Measurements from ENCODE around the gene CDPF1.

Gene CDPF1

DNA sequence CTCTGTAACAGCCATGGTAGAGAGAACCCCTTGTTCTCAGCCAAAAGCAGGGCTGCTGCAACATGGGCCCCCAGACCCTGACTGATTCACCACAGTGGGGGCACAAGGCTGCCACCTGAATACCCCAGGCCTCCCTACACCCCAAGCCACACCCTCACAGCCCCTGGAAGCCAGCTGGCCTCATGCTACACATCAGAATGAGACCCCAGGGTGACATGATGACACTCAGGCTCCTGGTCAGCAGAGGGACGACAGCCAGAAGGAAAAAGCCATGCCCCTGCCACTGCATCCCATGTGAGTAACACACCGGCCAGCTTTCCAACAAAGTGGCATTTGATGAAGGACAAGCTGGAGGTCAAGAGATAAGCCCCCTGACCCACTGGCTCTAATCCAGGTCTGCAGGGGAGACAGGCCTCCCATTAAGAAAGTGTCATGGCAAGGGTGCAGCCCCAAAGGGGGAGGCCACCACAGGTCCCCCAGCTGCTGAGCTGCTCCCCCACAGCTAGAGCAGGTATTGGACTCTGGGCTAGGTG is 2.6 kb downstream of the CDPF1 start:
- H3K9me3 Mint-ChIP-seq, result no peaks in the 10 kb centered on the region
- peaks cover 42% of the 10 kb centered on the region for H3K4me1 Mint-ChIP-seq

DNA sequence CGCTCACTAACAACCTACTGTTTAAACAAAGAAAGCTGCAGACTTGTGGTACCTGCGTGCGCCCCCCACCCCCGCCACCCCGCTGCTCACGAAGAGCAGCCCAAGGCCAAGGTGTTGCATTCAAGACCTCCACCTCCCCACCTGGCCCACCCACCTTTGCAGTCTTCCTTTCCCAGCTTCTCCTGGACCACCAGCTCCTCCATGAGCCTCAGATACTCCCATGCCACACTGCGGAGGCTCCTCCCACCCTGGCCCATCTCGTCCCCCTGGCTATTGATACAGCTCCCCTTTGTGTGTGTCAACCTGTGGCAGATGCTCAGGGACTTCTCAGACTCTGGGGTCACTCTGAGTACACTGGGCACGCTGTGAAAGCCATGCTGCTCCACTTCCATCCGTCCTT is 3.9 kb downstream of the CDPF1 start:
- Mint-ChIP-seq H3K4me1 (peaks cover 34% of the 10 kb centered on the region), H3K27ac (no peak overlapping the region), H3K9me3 (no peaks in the 10 kb centered on the region), H3K4me3 (no peak overlapping the region), H3K27me3 (no peaks in the 10 kb centered on the region)
- no peak for DNase-seq
- ATAC-seq, result no peak

More for the DNA sequence above, 2.6 kb downstream of the CDPF1 start:
- H3K27me3 Mint-ChIP-seq, result no peaks in the 10 kb centered on the region
- no peak for ATAC-seq
- H3K4me3 Mint-ChIP-seq, result no peak overlapping the region
- no peak overlapping the region for H3K27ac Mint-ChIP-seq
- no peak for DNase-seq

DNA sequence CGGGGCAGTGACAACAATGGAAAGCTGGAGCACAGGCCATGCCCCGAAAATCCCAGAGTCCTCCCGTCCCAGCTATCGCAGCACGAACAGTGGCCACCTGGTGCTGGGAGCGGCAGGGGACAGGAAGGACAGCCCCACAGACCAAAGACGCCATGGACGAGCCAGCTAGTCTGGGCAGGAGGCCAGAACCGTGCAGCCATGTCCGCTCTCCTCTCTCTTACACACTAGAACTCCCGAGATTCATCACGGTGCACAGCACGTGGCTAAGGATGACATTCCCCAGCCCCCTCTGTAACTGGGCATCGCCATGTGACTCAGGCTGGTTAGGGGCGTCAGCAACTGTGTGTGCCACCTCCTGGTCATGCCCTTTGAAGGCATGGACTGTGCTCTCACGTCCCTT is 4.6 kb downstream of the CDPF1 start:
- no peak overlapping the region for H3K27ac Mint-ChIP-seq
- ATAC-seq (no peak), DNase-seq (no peak)
- H3K4me1 Mint-ChIP-seq, result peaks cover 28% of the 10 kb centered on the region
- H3K27me3 Mint-ChIP-seq, result no peaks in the 10 kb centered on the region
- no peak overlapping the region for H3K4me3 Mint-ChIP-seq
- no peaks in the 10 kb centered on the region for H3K9me3 Mint-ChIP-seq

DNA sequence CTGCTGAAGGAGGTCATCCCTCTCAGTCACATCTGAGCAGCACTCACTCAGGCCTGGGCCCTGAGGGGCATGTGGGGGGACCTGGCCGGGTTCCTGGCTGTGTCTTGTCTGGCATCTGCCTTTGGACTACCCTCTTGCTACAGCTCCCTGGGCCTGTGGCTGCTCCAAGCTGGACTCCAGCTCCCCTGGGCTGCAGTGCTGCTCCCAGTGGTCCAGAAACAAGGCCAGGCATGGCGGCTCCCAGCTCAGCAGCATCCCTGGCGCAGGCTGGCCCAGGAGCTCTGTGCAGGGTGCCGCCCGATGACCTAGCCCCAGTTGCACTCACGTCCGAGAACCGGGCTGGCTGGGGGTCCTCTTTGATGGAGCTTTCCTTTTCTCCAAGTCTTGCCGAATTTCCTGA is 5.3 kb downstream of the CDPF1 start:
- ATAC-seq (no peak), DNase-seq (no peak)
- H3K27me3 Mint-ChIP-seq, result no peaks in the 10 kb centered on the region
- no peaks in the 10 kb centered on the region for H3K9me3 Mint-ChIP-seq
- H3K4me1 Mint-ChIP-seq, result peaks cover 35% of the 10 kb centered on the region
- no peak overlapping the region for H3K4me3 Mint-ChIP-seq
- H3K27ac Mint-ChIP-seq, result no peak overlapping the region

DNA sequence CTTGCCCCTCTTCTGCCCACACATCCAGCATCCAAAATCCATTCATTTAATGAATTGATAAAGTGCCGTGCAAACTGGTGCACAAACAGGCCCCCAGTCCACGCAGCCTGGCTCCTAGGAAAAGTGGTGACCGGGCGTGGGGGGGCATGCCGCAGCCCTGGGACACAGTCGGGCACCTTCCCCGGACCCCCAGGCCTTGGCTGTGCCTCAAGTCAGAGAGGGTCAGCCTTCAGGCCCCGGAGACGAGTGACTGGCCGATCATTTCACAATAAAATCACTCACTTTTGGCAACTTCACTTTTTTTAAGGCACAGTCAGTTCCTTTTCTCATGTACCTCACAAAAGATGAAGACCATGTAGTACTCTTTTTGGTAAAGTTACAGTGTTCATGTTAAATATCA is 8.0 kb downstream of the CDPF1 start:
- H3K9me3 Mint-ChIP-seq, result no peaks in the 10 kb centered on the region
- no peak for ATAC-seq
- H3K4me3 Mint-ChIP-seq, result no peak overlapping the region
- no peak for DNase-seq
- no peaks in the 10 kb centered on the region for H3K27me3 Mint-ChIP-seq
- H3K27ac Mint-ChIP-seq, result no peak overlapping the region
- H3K4me1 Mint-ChIP-seq, result peaks cover 29% of the 10 kb centered on the region

DNA sequence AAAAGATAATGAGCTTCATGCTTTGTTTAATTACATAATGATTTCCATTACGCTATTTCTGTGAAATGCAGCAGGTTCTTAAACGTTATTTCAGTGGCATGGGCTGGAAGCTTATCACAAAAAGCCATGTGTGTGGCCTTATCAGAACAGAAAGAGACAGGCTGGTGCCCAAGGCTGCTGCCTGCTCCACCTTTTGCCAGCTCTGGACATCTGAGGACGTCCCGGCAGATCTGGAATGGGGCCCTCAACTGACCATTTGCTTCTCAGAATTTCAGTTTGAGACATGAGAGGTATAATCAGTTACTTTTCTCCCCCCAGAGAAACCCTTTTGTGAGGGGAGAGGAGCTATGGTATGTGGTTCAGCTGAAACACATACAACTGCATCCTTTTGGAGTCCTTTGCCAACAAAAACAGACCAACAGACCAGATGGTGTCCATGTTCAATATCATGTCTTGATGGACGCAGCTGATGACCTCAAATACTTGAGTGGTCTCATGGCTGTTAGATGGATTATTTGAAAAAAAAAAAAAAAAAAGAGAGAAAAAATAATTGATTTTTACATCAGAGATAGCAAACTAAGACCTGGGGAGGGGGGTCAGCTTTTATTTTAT is 8.6 kb downstream of the CDPF1 start:
- H3K27ac Mint-ChIP-seq, result no peak overlapping the region
- no peak overlapping the region for H3K4me3 Mint-ChIP-seq
- no peaks in the 10 kb centered on the region for H3K9me3 Mint-ChIP-seq
- no peak for ATAC-seq
- H3K27me3 Mint-ChIP-seq, result no peaks in the 10 kb centered on the region
- peaks cover 24% of the 10 kb centered on the region for H3K4me1 Mint-ChIP-seq
- no peak for DNase-seq

DNA sequence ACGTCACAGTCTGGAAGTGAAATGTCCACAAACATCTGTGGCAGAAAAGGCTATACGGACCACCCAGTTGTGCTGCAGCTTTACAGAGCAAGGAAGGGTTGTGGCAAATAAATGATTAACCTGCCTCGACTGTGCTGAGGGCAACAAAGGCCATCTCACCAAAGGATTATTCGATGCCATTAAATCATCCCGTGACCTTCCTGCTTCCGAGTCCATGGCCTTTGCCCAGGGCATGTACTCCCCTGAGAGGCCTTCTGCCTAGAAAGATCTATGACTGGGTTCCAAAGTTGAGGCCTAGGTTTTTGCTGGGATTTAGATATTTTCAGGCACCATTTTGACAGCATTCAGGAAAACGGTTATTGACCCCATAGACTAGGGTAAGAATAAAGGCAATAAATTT is 9.2 kb downstream of the CDPF1 start:
- Mint-ChIP-seq H3K4me3 (no peak overlapping the region), H3K27me3 (no peaks in the 10 kb centered on the region), H3K9me3 (no peaks in the 10 kb centered on the region), H3K27ac (no peak overlapping the region), H3K4me1 (peaks cover 19% of the 10 kb centered on the region)
- DNase-seq (no peak), ATAC-seq (no peak)

DNA sequence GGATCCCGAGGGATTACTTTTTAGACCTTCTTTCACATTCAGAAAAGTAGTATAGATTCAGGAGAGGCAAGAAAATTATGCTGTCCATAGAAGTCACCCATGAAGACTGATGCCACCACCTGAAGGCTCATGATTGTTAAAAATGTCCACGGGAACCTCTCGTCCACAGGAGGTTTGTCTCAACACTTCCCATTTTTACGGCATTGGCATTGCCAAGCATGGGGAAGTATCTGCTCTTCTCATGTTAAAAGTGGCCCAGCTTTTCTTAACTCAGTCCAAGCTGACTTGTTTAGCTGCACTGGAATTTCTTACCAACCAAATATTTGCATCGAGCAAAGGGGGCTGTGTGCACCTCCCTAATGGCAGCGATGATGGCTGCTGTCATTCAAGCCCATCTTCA is 9.6 kb downstream of the CDPF1 start:
- no peak for ATAC-seq
- H3K9me3 Mint-ChIP-seq, result no peaks in the 10 kb centered on the region

DNA sequence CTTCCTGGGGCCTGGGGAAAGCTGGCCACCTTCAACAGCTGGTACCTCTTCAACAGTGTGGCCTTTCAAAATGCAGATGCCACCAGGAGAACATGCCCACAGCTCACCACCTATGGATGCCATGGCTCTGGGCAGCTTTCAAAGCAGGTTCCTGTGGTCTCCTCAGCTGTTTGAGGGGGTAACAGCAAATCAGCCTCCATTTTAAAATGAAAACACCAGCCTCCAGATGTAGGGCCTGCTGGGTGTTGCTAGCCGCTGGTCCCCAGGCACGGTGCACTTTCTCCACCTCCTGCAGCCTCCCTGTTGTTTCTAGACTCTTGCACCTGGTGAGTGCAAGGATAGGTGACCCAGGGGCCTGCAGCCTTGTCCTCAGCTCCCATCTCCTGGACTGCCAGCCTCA is 10.0 kb downstream of the CDPF1 start:
- H3K27ac Mint-ChIP-seq, result peak overlapping the region in 1 of 2 donors; percentile 82

More for the DNA sequence above, 9.6 kb downstream of the CDPF1 start:
- peaks cover 19% of the 10 kb centered on the region for H3K4me1 Mint-ChIP-seq
- H3K27me3 Mint-ChIP-seq, result no peaks in the 10 kb centered on the region
- no peak for DNase-seq
- no peak overlapping the region for H3K4me3 Mint-ChIP-seq
- H3K27ac Mint-ChIP-seq, result no peak overlapping the region

DNA sequence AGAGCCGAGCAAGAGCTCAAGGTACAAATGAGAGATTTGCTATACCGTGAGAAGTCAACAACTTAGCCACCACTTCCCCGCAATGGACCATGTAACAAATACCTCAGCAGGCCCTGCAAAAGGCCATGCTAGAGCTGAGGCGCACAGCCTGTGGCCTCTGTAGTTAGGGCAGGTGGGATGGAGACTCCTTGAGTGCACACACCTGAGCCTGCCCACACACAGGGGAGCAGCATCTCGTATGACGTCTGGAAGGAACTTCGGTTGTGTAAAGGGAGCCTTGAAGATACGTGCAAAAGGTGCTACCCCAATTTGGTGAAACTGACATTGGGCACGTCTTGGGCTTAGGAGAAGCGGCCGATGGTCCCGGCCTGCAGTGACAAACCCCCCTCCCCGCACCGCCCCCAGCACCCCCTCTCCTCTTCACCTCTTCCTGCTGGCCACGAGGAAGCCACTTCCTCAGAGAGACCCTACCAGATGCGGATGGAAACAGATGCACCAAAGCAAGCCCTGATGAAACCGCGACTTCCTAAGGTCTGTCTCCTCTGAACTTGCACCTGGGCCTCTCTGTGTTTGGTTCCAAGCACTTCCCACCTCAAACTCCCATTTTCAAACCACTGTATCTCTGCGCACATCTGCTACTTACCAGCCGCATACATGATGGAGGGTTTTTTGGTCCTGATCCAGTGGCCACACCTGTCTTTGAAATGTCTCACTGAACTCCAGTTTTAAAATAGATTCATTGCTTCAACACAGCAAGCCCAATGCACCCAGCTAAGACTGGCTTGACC is 10.6 kb downstream of the CDPF1 start:
- H3K4me3 Mint-ChIP-seq, result peak overlapping the region in 1 of 2 donors; percentile 61
- H3K4me1 Mint-ChIP-seq, result peaks cover 19% of the 10 kb centered on the region
- no peak for DNase-seq
- peak overlapping the region; percentile 22 to 82 for H3K27ac Mint-ChIP-seq
- H3K9me3 Mint-ChIP-seq, result no peaks in the 10 kb centered on the region
- H3K27me3 Mint-ChIP-seq, result no peaks in the 10 kb centered on the region
- peak; percentile 54 for ATAC-seq

More for the DNA sequence above, 10.0 kb downstream of the CDPF1 start:
- H3K4me3 Mint-ChIP-seq, result peak overlapping the region in 1 of 2 donors; percentile 61
- no peaks in the 10 kb centered on the region for H3K27me3 Mint-ChIP-seq
- no peaks in the 10 kb centered on the region for H3K9me3 Mint-ChIP-seq
- DNase-seq, result no peak
- peaks cover 19% of the 10 kb centered on the region for H3K4me1 Mint-ChIP-seq
- no peak for ATAC-seq

DNA sequence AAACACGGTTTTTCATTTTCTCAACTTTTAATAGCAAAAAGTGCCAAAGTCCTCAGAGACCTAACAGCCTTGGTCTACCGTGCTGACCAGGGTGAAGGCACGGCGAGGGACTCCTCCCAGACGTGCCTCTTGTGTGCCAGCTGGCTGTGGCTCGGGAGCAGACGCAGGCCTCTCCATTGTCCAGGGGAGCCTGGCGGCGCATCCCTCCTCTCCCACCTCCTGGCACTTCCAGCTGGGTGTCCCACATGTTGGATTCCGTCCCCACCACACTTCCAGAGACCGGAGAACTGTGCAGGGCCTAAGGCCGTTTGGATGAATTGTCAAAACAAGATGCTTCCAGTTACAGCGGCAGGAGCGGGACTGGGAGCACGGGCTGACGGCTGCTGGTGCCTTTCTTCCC is 11.6 kb downstream of the CDPF1 start:
- no peak overlapping the region for H3K4me3 Mint-ChIP-seq
- H3K4me1 Mint-ChIP-seq, result peaks cover 19% of the 10 kb centered on the region
- DNase-seq (no peak), ATAC-seq (no peak)
- H3K9me3 Mint-ChIP-seq, result no peaks in the 10 kb centered on the region
- no peak overlapping the region for H3K27ac Mint-ChIP-seq
- H3K27me3 Mint-ChIP-seq, result no peaks in the 10 kb centered on the region

DNA sequence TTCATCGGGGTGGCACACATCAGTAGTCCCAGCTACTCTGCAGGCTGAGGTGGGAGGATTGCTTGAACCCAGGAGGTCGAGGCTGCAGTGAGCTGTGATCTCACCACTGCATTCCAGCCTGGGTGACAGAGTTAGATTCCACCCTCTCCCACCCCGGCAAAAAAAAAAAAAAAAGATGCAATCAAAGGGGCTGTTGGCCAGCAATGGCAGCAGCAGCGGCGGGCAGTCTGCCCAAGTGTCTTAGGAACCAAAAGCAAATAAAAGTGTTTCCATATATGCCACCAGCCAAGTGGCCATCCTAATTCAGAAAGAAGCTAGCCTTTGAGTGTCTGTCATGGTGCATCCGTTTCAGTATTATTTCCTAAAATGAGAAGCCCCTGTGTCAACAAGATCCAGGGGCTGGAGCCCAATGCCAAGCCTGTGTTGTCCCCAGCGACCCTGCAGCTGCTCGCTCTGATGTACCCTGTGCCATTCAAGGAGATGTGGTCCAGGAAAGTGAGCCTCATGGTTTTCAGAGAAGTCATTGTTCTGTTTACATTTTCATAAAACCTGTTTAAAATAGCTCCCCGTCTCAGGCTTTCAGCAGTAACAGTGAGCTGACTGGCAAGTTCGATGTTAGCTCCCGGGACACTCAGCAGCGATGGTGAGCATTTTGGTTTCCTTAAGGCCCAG is 12.5 kb downstream of the CDPF1 start:
- DNase-seq (no peak), ATAC-seq (no peak)
- no peak overlapping the region for H3K4me3 Mint-ChIP-seq
- peaks cover 19% of the 10 kb centered on the region for H3K4me1 Mint-ChIP-seq
- no peak overlapping the region for H3K27ac Mint-ChIP-seq
- no peaks in the 10 kb centered on the region for H3K9me3 Mint-ChIP-seq
- H3K27me3 Mint-ChIP-seq, result no peaks in the 10 kb centered on the region

DNA sequence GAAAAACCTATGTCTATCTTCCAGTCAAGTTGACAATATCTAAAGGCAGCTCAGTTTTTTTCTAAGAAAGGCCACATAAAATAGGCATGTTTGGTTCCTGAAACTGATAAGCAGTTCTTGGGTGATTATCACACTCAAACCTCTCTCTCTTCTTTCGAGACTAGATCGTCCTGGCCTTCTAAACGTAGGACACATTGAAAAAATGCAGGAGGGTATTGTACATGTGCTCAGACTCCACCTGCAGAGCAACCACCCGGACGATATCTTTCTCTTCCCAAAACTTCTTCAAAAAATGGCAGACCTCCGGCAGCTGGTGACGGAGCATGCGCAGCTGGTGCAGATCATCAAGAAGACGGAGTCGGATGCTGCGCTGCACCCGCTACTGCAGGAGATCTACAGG is 15.1 kb downstream of the CDPF1 start:
- Mint-ChIP-seq H3K4me1 (peaks cover 13% of the 10 kb centered on the region), H3K27me3 (no peaks in the 10 kb centered on the region), H3K4me3 (no peak overlapping the region), H3K9me3 (no peaks in the 10 kb centered on the region), H3K27ac (peak overlapping the region in 1 of 2 donors; percentile 2)
- ATAC-seq (no peak), DNase-seq (no peak)

DNA sequence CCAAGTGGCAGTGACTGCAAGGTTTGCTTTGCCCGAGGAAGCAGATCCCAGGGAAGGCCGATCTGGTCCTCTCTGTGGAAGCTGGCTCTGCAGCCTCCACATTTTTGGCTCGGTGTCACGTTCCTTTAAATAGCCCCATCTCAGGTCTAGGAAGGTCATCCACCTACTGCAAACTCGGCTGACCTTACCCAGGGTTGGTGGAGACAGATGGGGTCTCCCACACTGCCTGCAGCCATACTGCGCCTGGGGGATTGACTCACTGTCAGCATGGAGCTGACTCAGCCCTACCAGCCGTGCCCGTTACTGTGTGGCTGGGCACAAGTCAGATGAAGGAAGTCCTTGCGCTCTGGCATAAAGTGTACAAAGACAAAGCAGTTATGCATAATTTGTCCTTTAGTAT is 16.9 kb downstream of the CDPF1 start:
- Mint-ChIP-seq H3K27me3 (no peaks in the 10 kb centered on the region), H3K4me3 (no peak overlapping the region), H3K27ac (peak overlapping the region in 1 of 2 donors; percentile 76), H3K4me1 (no peaks in the 10 kb centered on the region), H3K9me3 (no peaks in the 10 kb centered on the region)
- no peak for ATAC-seq
- no peak for DNase-seq

DNA sequence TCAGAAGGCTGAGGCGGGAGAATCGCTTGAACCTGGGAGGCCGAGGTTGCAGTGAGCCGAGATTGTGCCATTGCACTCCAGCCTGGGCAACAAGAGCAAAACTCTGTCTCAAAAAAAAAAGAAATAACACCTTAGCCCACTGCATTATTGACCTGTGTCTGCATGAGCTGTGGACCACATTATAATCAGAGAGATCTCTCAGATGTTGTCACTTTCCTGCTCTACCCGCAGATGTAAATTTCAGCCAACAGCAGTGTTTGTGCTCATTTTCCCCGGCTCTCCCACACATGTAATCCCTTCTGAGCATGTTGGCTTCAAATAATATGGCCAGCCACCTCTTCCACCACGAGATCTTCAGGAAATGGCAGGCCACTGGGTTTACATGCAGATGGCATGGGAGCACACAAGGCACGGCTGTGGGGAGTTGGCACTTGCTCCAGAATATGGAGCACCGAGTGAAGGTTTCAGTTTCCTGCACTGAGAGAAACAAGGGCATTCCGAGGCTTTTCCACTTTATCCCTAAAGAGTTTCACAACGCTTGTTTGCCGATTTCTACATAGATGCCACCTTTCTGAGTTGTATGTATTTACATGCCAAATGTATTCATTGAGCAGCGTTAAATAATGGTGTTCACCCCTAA is 19.7 kb downstream of the CDPF1 start:
- no peak for ATAC-seq
- H3K4me3 Mint-ChIP-seq, result no peak overlapping the region
- no peak overlapping the region for H3K27ac Mint-ChIP-seq

More for the DNA sequence above, 19.7 kb downstream of the CDPF1 start:
- Mint-ChIP-seq H3K9me3 (no peaks in the 10 kb centered on the region), H3K27me3 (no peaks in the 10 kb centered on the region), H3K4me1 (no peaks in the 10 kb centered on the region)
- no peak for DNase-seq
